Measurements from ENCODE around the gene MTOR. TPM values are rescaled to one million over a fixed set of nuclear protein-coding genes. Genes with fewer than 3 reads are reported as not detected.

Gene MTOR
- total RNA-seq, 1 donor from 2014 or later: 67.2 TPM

GRCh38 chr1:11176081-11176706, 86.2 kb downstream of the MTOR start:
- TF ChIP-seq, protein P1, sequence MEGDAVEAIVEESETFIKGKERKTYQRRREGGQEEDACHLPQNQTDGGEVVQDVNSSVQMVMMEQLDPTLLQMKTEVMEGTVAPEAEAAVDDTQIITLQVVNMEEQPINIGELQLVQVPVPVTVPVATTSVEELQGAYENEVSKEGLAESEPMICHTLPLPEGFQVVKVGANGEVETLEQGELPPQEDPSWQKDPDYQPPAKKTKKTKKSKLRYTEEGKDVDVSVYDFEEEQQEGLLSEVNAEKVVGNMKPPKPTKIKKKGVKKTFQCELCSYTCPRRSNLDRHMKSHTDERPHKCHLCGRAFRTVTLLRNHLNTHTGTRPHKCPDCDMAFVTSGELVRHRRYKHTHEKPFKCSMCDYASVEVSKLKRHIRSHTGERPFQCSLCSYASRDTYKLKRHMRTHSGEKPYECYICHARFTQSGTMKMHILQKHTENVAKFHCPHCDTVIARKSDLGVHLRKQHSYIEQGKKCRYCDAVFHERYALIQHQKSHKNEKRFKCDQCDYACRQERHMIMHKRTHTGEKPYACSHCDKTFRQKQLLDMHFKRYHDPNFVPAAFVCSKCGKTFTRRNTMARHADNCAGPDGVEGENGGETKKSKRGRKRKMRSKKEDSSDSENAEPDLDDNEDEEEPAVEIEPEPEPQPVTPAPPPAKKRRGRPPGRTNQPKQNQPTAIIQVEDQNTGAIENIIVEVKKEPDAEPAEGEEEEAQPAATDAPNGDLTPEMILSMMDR (conservative IDR thresholded peaks at IDR 0.05): no peak

GRCh38 chr1:11175461-11175860, 86.9 kb downstream of the MTOR start:
- H3K36me3 Mint-ChIP-seq (ENCODE audit: low read depth): no peaks in the 10 kb centered on the region
- TF ChIP-seq, protein P1 (conservative IDR thresholded peaks at IDR 0.05): no peak
- no peaks in the 10 kb centered on the region for H3K27me3 Mint-ChIP-seq (ENCODE audit: low read depth)
- no peak overlapping the region for H3K27ac Mint-ChIP-seq (ENCODE audit: unreplicated experiment)
- DNase-seq (ENCODE audit: low read depth, low spot score): no peak
- H3K9me3 Mint-ChIP-seq: no peaks in the 10 kb centered on the region
- H3K4me3 Mint-ChIP-seq: no peak overlapping the region
- peaks cover 36% of the 10 kb centered on the region for H3K4me1 Mint-ChIP-seq

More at GRCh38 chr1:11176081-11176706, 86.2 kb downstream of the MTOR start:
- H3K27me3 Mint-ChIP-seq (ENCODE audit: low read depth): no peaks in the 10 kb centered on the region
- H3K4me3 Mint-ChIP-seq: no peak overlapping the region
- H3K27ac Mint-ChIP-seq (ENCODE audit: unreplicated experiment): no peak overlapping the region
- DNase-seq (ENCODE audit: low read depth, low spot score): no peak
- H3K9me3 Mint-ChIP-seq: no peaks in the 10 kb centered on the region
- H3K4me1 Mint-ChIP-seq: peaks cover 36% of the 10 kb centered on the region
- H3K36me3 Mint-ChIP-seq (ENCODE audit: low read depth): no peaks in the 10 kb centered on the region

DNA sequence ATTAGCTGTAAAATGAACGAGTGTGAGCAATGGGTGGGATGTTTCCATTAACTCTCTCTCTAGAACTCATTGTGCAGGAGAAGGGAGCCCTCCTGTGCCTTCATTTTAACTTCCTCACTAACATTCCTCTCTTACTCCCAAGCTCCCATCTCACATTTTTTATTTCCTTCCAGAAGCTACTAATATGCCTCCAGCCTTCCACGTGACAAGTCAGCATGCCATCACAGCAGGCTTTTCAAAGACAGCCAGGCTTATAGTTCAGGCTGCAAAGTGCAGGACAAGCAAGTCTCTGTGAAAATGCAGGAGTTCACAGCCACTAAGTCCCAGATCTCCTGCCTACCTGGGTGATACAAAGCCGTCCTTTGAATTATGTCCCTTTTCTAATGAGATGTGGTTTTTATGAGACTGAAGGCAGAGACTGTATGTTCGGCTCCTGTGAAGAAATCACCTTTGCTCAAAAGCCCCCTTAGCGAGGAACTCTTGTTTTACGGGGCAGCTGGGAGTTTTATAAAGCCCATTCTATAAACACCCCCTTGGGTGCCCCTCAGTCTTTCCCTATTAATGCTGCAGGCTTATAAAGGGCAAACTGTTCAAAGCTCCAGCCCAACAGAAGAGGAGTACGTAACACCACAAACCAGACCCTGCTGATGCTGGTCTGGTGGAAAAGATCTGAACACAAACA, 87.9 kb downstream of the MTOR start:
- H3K27me3 Mint-ChIP-seq (ENCODE audit: low read depth): no peaks in the 10 kb centered on the region
- no peaks in the 10 kb centered on the region for H3K9me3 Mint-ChIP-seq
- H3K27ac Mint-ChIP-seq (ENCODE audit: unreplicated experiment): no peak overlapping the region
- no peak for DNase-seq (ENCODE audit: low read depth, low spot score)
- TF ChIP-seq, protein P1 (conservative IDR thresholded peaks at IDR 0.05): no peak
- H3K4me3 Mint-ChIP-seq: no peak overlapping the region
- peaks cover 29% of the 10 kb centered on the region for H3K4me1 Mint-ChIP-seq
- H3K36me3 Mint-ChIP-seq (ENCODE audit: low read depth): no peaks in the 10 kb centered on the region

GRCh38 chr1:11170102-11170501, 92.2 kb downstream of the MTOR start:
- no peak overlapping the region for H3K27ac Mint-ChIP-seq (ENCODE audit: unreplicated experiment)
- H3K4me1 Mint-ChIP-seq: peaks cover 4% of the 10 kb centered on the region
- no peak for DNase-seq (ENCODE audit: low read depth, low spot score)
- no peaks in the 10 kb centered on the region for H3K27me3 Mint-ChIP-seq (ENCODE audit: low read depth)
- TF ChIP-seq, protein P1 (conservative IDR thresholded peaks at IDR 0.05): no peak
- H3K9me3 Mint-ChIP-seq: no peaks in the 10 kb centered on the region
- H3K36me3 Mint-ChIP-seq (ENCODE audit: low read depth): peaks cover 10% of the 10 kb centered on the region
- no peak overlapping the region for H3K4me3 Mint-ChIP-seq

DNA sequence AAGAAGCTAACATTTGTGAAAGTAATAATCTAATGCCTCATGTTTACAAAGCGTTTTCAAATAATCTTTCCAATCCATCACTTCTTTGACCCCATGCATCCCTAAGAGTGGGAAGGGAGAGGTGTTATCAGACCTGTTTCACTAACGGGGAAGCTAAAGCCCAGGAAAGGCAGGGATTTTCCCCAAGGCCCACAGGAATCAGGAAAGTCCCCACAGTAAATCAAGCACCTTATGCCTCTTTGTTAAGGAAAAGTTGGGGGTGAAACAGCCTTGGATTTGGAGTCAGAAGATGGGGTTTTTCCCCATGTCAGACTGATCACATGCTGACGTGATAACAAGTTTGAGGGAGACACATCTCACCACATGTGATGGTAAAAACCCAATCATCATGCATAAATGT, 93.1 kb downstream of the MTOR start:
- Mint-ChIP-seq H3K9me3 (no peaks in the 10 kb centered on the region), H3K4me3 (no peak overlapping the region), H3K36me3 (ENCODE audit: low read depth) (peaks cover 16% of the 10 kb centered on the region), H3K27me3 (ENCODE audit: low read depth) (no peaks in the 10 kb centered on the region), H3K27ac (ENCODE audit: unreplicated experiment) (no peak overlapping the region), H3K4me1 (peaks cover 2% of the 10 kb centered on the region)
- TF ChIP-seq, protein P1 (conservative IDR thresholded peaks at IDR 0.05): no peak
- no peak for DNase-seq (ENCODE audit: low read depth, low spot score)
